Hepatocyte (in vitro differentiated cells): ENCODE data around the gene GMEB2.

Source experiments
- EZH2 ChIP-seq: fragments of 200-600 bp; sonication (generic); IDR thresholded peaks from 2 replicates; pipeline ENCODE4 v1.6.1; 2016; ENCODE audit warnings: antibody characterized with exemption, mild to moderate bottlenecking, borderline replicate concordance
- EZH2phosphoT487 ChIP-seq: fragments of 200-600 bp; sonication (generic); IDR thresholded peaks from one replicate; pipeline ENCODE4 v1.6.1; 2018; ENCODE audit warnings: antibody characterized with exemption, mild to moderate bottlenecking, low read depth, moderate library complexity; ENCODE audit not compliant: unreplicated experiment, severe bottlenecking
- TF ChIP-seq, protein P1 (sequence below): fragments of 200-600 bp; sonication (generic); IDR thresholded peaks from 2 replicates; pipeline ENCODE4 v1.5.1; 2016; ENCODE audit warnings: antibody characterized with exemption, mild to moderate bottlenecking; ENCODE audit not compliant: poor library complexity

DNA sequence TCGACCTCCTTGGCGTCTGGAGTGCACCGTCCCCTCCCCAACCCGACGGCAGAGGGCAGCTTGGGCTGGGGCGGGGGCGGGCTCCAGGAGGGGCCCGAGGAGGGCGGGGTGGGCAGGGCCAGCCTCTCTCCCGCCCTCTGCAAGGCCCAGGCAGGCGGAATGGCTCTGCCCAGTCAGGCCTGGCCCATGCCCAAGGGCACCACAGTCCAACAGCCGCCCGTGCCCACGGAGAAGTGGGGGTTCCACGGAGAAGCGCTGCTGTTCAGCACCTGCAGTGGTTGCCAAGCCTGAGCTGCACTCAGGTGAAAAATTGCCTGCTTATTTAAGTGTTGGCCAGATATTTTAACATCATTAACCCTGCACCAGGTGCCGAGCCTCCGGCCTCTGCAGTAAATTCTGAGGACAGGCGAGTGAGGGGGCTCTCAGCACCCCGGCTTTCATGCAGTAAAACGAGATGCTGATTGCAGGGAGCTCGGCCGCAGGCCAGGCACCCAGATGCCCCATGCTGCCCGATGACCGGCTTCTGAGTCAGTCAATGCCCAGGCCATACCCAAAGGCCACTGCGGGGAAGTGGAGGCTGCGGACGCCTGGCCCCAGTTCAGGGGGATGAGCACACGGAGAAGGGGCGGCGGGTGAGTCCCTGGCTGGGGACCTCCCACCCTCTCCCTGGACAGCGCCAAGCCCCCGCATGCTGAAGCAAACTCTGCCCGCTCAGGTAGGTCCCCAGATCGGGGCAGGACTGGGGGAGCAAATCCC is 79.0 kb downstream of the GMEB2 start, which contains the start of gene SRMS:
- TF ChIP-seq, protein P1, sequence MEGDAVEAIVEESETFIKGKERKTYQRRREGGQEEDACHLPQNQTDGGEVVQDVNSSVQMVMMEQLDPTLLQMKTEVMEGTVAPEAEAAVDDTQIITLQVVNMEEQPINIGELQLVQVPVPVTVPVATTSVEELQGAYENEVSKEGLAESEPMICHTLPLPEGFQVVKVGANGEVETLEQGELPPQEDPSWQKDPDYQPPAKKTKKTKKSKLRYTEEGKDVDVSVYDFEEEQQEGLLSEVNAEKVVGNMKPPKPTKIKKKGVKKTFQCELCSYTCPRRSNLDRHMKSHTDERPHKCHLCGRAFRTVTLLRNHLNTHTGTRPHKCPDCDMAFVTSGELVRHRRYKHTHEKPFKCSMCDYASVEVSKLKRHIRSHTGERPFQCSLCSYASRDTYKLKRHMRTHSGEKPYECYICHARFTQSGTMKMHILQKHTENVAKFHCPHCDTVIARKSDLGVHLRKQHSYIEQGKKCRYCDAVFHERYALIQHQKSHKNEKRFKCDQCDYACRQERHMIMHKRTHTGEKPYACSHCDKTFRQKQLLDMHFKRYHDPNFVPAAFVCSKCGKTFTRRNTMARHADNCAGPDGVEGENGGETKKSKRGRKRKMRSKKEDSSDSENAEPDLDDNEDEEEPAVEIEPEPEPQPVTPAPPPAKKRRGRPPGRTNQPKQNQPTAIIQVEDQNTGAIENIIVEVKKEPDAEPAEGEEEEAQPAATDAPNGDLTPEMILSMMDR = no peak
- TF ChIP-seq EZH2phosphoT487 (no peak), EZH2 (no peak)
